RKO (cell line): ENCODE data around the gene FZD4.
A peak's percentile ranks its signal among the peaks of the same experiment; 100 is the strongest.
"Not testable (repeated sequence)": the region's sequence is repeated elsewhere in the genome, so short reads cannot be mapped to it uniquely, and the experiment has no call there.

Experiments
- DNase-seq: peaks from one replicate; pipeline ENCODE4 v3.0.0-alpha.2; 2016; ENCODE audit warnings: low spot score

FZD4 gene

GRCh38 chr11:86972734-86973133, 17.5 kb upstream of the FZD4 start:
- no peak for DNase-seq

GRCh38 chr11:86969258-86969657, 14.1 kb upstream of the FZD4 start:
- no peak for DNase-seq

DNA sequence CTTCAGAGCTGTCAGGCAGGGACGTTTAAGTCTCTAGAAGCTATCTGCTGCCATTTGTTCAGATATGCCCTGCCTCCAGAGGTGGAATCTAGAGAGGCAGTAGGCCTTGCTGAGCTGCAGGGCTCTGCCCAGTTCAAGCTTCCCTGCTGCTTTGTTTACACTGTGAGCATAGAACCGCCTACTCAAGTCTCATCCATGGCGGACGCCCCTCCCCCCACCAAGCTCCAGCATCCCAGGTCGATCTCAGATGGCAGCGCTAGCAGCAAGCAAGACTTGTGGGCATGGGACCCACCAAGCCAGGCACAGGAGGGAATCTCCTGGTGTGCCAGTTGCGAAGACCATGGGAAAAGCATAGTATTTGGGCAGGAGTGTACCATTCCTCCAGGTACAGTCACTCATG, 12.4 kb upstream of the FZD4 start:
- not testable (repeated sequence) for DNase-seq

- no peak for DNase-seq
These were observed 2.9 kb upstream of the FZD4 start for GRCh38 chr11:86957976-86958646.

DNA sequence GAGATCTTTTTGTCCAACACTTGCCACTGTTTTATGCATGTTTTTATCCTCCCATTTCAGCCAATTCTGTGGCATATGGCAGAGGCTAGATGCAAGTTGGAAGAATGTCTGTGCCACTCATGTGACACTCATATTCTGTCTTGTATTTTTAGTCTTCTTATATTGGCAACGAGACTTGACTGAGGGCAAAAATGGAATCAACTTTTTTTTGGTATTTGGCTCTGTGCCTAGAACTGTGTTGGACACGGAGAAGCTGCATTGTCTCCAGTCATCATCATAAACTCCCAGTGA, 1.7 kb upstream of the FZD4 start:
- DNase-seq: no peak

DNA sequence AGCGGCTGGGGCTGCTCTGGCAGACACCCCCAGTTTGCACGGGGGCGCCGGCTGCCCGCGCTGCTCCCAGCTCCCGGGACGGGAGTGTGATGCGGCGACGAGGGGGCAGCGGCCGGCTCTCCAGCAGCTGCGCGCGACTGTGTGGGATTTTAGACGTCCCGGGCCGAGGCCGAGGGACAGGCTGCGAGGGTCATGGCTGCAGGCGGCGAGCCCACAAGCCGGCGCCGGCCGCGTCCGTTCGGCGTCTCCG, 159 bp downstream of the FZD4 start:
- no peak for DNase-seq

GRCh38 chr11:86954269-86955110, 705 bp downstream of the FZD4 start:
- DNase-seq: peak; percentile 33

GRCh38 chr11:86952221-86952875, 2.8 kb downstream of the FZD4 start:
- no peak for DNase-seq

DNA sequence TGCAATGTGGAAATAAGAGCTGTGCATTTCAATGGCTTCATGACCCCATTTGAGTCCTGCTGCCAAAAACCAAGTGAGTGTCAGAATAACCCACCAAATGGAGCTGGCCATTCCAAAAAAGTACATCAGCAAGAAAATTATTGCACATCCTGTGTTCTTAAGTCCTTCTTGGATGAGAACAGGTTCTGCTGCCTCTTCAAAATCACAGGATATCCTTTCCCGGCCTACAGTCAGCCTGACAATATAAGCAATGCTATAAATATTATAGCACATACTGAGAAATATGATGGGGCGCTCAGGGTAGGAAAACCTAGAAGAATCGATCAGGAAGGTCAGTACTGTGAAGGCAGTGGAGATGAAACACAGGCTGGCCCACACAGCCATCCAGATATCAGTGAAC, 3.5 kb downstream of the FZD4 start:
- no peak for DNase-seq

DNA sequence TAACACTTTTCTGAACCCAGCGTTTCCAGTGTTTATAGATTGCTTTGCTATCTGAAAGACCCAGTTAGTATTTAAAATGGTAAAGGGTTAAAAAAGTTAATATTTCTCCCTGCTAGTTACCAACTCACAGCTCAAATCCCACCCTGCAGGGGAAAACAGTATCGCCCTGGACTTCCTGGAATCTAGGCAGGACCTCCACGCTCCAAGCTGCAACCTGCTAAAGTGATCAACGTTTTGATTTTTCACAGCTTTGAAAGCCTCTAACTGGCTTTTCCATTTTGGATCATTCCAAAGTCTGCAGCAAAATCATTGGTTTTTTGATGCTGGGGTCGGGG, 4.6 kb downstream of the FZD4 start:
- DNase-seq: no peak

DNA sequence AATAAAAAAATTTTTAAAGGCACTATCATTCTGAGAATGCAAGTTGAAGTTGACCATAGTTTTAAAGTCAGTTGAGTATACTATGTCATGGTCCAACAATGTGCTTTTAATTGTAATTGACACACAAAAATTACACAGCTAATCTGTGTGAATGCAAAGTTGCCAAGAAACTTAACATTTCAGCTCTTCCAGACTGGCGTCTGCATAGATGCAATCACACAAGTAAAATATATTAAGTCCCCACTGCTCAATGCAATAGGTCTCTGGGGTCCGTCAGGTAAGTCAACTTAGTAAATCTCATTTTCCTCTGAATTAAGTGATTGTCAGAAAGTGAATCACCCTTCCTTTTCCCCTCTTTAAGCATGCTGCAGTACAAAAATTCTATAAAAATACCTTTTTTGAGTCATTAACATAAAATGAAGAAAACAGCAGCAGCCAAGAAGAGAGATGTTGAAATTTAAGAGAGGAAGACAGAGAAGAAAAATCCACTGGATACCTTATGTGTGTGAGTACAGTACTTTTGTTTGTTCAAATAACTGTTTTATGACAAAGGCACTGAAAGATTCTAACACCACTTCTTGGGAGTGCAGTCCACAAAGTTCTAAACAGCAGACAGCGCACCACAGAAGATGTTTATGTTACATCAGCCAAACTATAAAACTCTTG, 5.1 kb downstream of the FZD4 start:
- no peak for DNase-seq

DNA sequence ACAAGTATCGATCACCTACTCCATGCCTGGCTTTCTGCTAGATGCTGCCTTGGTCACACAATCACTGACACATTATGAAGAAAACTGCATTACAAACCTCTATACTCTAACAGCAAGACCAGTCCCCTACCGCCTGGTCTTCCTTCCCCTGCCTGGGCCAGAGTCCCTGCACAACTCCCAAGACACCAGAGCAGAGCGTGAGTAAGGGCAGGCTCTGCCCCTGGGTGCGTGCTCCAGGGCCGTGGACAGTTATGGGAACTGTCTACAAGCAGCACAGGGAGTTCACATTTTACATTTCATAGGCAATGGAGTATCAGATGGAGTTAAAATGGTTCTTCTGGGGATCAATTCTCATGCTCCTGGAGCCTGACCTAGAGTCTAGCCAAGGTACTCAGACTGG, 6.5 kb downstream of the FZD4 start:
- no peak for DNase-seq

DNA sequence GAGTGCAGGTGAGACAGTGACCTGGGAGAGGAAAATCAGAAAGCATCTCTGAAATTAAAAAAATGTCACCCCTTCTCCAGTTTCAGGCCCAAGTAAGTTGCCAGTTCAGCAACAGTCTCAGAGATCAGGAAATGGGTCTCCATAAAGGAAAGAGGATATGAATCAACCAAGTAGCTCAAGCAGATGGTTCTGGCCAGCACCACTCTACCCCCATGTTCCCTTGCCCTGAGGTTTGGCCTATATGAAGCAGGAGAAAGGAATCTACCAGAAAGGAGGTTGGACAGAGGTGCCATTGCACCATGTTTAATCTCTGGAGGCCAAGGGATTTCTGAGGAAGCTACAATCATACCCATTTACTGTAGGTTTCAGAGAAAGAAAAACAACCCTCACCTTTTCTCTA, 7.7 kb downstream of the FZD4 start:
- no peak for DNase-seq

DNA sequence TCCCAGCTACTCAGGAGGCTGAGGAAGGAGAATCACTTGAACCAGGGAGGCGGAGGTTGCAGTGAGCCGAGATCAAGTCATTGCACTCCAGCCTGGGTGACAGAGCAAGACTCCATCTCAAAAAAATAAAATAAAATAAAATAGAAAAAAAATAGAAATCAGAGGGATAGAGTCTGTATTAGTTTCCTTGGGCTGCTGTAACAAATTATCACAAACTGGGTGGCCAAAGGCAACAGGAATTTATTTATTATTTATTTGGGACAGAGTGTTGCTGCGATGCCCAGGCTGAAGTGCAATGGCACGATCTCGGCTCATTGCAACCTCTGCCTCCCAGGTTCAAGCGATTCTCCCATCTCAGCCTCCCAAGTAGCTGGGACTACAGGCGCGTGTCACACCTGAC, 11.7 kb downstream of the FZD4 start:
- not testable (repeated sequence) for DNase-seq

DNA sequence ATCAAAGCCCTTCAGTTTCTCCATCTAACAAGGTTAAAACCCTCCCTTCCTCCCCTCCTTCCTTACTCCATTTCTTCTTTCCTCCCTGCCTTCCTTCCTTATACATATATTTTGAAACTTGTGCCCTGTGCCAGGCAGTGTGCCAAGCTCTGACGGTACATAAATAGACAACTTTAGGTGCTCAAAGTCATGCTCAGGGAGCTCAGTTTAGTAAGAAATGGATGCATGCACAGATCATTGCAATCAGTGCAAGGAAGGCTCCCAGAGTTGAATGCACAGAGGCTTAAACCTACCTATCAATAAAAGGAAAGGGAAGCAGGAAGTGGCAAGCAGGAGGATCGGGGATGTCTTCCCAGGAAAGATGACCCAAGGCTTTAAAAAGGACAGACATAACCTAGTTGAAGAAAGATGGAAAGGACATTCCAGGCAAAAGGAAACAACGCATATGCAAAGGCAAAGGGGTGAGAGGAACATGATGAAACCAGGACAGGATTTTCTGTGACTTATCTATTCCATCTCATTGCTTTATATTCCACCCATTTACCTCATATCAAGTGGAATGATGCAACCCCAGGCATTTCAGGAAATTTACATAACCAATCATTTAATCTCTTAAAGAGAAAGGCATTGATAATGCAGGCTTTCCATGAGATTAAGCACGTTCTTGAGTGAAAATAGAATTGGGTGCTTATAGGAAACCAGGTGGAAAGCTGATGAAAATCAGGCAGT, 13.2 kb downstream of the FZD4 start:
- no peak for DNase-seq

GRCh38 chr11:86941077-86941870, 13.9 kb downstream of the FZD4 start:
- no peak for DNase-seq

DNA sequence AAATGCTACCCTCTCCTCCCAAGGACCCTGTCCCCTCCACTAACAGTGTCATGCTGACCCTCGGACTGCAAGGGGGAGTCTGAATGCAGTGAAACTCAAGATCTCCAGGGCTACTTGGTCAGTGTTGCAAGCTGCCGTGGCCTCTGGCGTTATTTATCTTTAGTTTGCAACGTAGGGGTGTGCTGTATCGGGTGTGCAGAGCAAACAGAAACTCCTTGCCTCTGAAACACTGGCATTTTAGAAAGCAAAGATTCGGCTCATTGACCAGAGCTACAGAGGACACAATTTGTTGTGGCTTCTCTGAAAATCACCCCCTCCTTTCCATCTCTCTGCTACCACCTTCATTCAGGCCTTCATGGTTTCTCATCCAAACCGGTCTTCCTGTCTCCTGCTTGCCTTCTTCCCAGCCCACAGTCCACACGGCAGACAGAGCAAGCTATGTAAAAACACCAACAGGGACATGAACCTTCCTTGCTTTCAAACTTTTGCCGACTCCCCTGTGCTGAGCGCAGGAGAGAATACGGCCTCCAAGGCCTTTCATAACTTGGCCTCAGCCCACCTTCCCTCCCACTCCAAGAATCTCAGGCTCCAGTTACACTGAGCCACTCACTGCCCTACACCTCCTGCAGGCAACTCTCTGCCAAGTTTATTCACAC, 14.9 kb downstream of the FZD4 start:
- no peak for DNase-seq

- peak; percentile 70 for DNase-seq
These were observed 16.0 kb downstream of the FZD4 start for GRCh38 chr11:86938900-86939880.

DNA sequence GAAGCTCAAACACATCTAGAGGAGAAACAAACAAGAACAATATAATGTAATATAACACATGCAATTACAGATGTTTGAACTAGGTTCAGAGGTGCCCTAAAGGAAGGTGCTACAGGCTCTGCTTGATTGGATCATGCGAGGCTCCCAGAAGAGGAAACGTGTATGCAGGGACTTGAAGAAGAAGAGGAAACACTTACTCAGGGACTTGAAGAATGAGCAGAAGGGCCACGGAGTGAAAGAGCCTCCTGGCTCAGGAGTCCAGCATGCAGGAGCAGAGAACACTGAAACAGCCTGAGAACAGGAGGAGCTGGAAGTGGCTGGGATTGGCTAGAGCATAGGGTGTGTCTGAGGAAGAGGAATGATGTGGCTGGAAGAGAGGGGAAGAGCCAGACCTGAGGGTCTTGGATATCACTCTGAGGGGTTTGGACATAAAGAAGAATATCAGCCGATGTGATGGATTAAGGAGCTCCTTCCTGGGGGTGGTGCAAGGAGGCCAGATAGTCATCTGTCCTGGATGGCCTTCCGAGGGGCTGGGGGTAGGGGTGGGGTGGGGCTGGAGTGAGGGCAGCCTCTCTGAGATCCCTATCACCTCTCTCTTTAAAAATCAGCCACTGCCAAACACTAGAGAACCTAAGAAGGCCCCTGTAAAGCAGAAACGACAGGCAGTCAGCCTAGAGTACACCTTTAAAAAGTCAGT, 16.8 kb downstream of the FZD4 start:
- DNase-seq: no peak
